Caco-2 (cell line): ENCODE results near the gene NSUN6. TPM values are rescaled to one million over a fixed set of nuclear protein-coding genes. Genes with fewer than 3 reads are reported as not detected.

Experiments used
- BruUV-seq: library from RNA; stranded (reverse); fragments of 400-500 nt; replicated peaks from 2 replicates; lab custom pipeline; 2021; lab: Mats Ljungman, UMichigan
- CTCF ChIA-PET: fragments of 300-600 bp; sonication (Branson Sonifier 250); formaldehyde crosslinking; loops from one replicate; lab custom pipeline; 2022; ENCODE audit warnings: antibody characterized with exemption; lab: Charles Lee
- POLR2A ChIA-PET: fragments of 300-600 bp; sonication (Branson Sonifier 250); formaldehyde crosslinking; loops from one replicate; lab custom pipeline; 2022; ENCODE audit warnings: antibody characterized with exemption; lab: Charles Lee
- DNase-seq, 2 experiments: peaks; one replicate each; pipeline versions ENCODE4 v3.0.0 to v3.0.0-alpha.2; 2020 to 2022
- H3K27me3 ChIP-seq: replicated peaks from 2 replicates; pipeline ENCODE4 v1.6.0; 2011; ENCODE audit warnings: low read length; ENCODE audit not compliant: control insufficient read depth, insufficient read depth
- H3K36me3 ChIP-seq: 2 replicates; pipeline ENCODE4 v1.5.1; 2011; ENCODE audit warnings: low read length; ENCODE audit not compliant: control insufficient read depth, insufficient read depth
- H3K4me1 ChIP-seq: fragments of 250-450 bp; sonication (Bioruptor Pico); 2 replicates; pipeline ENCODE4 v1.5.1; 2020; ENCODE audit warnings: mild to moderate bottlenecking
- H3K4me3 ChIP-seq: 2 replicates; pipeline ENCODE4 v1.5.1; 2011; ENCODE audit warnings: low read depth, mild to moderate bottlenecking, control low read depth, low read length
- H3K9me3 ChIP-seq: fragments of 250-450 bp; sonication (Bioruptor Pico); 2 replicates; pipeline ENCODE4 v1.5.1; 2020; ENCODE audit warnings: mild to moderate bottlenecking, moderate library complexity
- H3K27ac Mint-ChIP-seq: one replicate; pipeline ENCODE4 v1.8.0; 2022; ENCODE audit warnings: mixed read lengths; ENCODE audit not compliant: unreplicated experiment
- H3K27me3 Mint-ChIP-seq: one replicate; pipeline ENCODE4 v1.8.0; 2022; ENCODE audit warnings: mixed read lengths; ENCODE audit not compliant: insufficient read depth, unreplicated experiment
- H3K36me3 Mint-ChIP-seq: one replicate; pipeline ENCODE4 v1.8.0; 2022; ENCODE audit warnings: mild to moderate bottlenecking, mixed read lengths; ENCODE audit not compliant: insufficient read depth, unreplicated experiment
- H3K4me1 Mint-ChIP-seq: one replicate; pipeline ENCODE4 v1.8.0; 2022; ENCODE audit warnings: low read depth, mixed read lengths; ENCODE audit not compliant: unreplicated experiment
- H3K4me3 Mint-ChIP-seq: one replicate; pipeline ENCODE4 v1.8.0; 2022; ENCODE audit warnings: mild to moderate bottlenecking, moderate library complexity, mixed read lengths; ENCODE audit not compliant: unreplicated experiment
- H3K9me3 Mint-ChIP-seq: one replicate; pipeline ENCODE4 v1.8.0; 2022; ENCODE audit warnings: mixed read lengths; ENCODE audit not compliant: unreplicated experiment
- CTCF ChIP-seq, 2 experiments: fragments of 200-600 bp in 1 of 2; IDR thresholded peaks; 1 replicate in 1 of 2; 2 replicates in 1 of 2; pipeline versions ENCODE4 v1.5.1 to v1.8.0; 2011 to 2022; ENCODE audit warnings: antibody characterized with exemption in 1 of 2, control low read depth in 1 of 2, inconsistent platforms in 1 of 2, low read depth in 1 of 2, low read length in 1 of 2, mild to moderate bottlenecking in 1 of 2, moderate library complexity in 1 of 2; ENCODE audit not compliant: insufficient read depth in 1 of 2, severe bottlenecking in 1 of 2, unreplicated experiment in 1 of 2
- intact Hi-C: fragments of 100-400 bp; cut with micrococcal nuclease; formaldehyde crosslinking; loops from one replicate; pipeline ENCODE4 v1.10.0; 2022; ENCODE audit not compliant: unreplicated experiment
- total RNA-seq: library from RNA; stranded (reverse); gene quantifications from 2 replicates; pipeline ENCODE4 v1.2.3, GENCODE V29; 2022

The NSUN6 gene
- total RNA-seq, 1 experiment from 2014 or later = 17.3 TPM

DNA sequence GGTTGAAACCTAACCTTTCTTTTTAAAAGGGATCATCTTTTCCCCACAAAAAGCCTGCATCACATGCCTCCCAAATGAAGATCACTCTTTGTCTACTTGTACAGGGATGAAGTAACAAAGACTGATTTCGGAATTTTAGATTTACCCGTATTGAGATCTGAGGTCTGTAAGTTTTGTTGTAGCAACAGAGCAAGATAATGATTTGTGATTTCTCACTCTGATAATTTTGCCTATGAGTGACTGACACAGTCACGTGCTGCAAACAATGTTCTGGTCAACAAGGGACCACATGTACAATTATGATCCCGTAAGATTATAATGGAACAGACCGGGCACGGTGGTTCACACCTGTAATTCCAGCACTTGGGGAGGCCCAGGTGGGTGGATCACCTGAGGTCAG is 39.2 kb upstream of the NSUN6 start:
- H3K27ac Mint-ChIP-seq = no peak overlapping the region
- H3K4me1 Mint-ChIP-seq = peaks cover 7% of the 10 kb centered on the region
- intact Hi-C loops = loop anchor here (1.0 kb wide), 1 partner anchor 722 kb away; no protein-coding TSS in a partner anchor
- Histone ChIP-seq H3K9me3 (no peaks in the 10 kb centered on the region), H3K4me3 (no peak overlapping the region), H3K36me3 (no peaks in the 10 kb centered on the region), H3K4me1 (no peaks in the 10 kb centered on the region), H3K27me3 (no peaks in the 10 kb centered on the region)
- no peak for DNase-seq
- H3K9me3 Mint-ChIP-seq = no peaks in the 10 kb centered on the region
- no peaks in the 10 kb centered on the region for H3K27me3 Mint-ChIP-seq
- no peak for TF ChIP-seq CTCF (IDR thresholded peaks at IDR 0.05; ENCODE audit: insufficient read depth in 1 of 2, low read depth in 1 of 2, low read length in 1 of 2, severe bottlenecking in 1 of 2, unreplicated experiment in 1 of 2)
- H3K4me3 Mint-ChIP-seq = no peak overlapping the region
- peaks cover 5% of the 10 kb centered on the region for H3K36me3 Mint-ChIP-seq
- no TSS peak for BruUV-seq
- POLR2A ChIA-PET = no interaction called here
- CTCF ChIA-PET = no interaction called here

- Histone ChIP-seq H3K27me3 (no peaks in the 10 kb centered on the region), H3K4me3 (no peak overlapping the region), H3K4me1 (no peaks in the 10 kb centered on the region), H3K9me3 (no peaks in the 10 kb centered on the region), H3K36me3 (no peaks in the 10 kb centered on the region)
- Mint-ChIP-seq H3K27ac (no peak overlapping the region), H3K4me1 (peaks cover 7% of the 10 kb centered on the region), H3K36me3 (peaks cover 16% of the 10 kb centered on the region), H3K27me3 (no peaks in the 10 kb centered on the region), H3K4me3 (no peak overlapping the region), H3K9me3 (no peaks in the 10 kb centered on the region)
- no TSS peak for BruUV-seq
- intact Hi-C loops = loop anchor here (1.0 to 10.0 kb wide), 7 partner anchors 103 to 1125 kb away; partner anchors contain the start of genes MALRD1 and PLXDC2
- POLR2A ChIA-PET = no interaction called here
- CTCF ChIA-PET = interaction anchor here (0.6 to 1.3 kb wide), 2 partner anchors 10 to 275 kb away, joined by 4 to 6 read pairs; no protein-coding TSS in a partner anchor
- peak; percentile 59 to 64 for TF ChIP-seq CTCF (IDR thresholded peaks at IDR 0.05; ENCODE audit: insufficient read depth in 1 of 2, low read depth in 1 of 2, low read length in 1 of 2, severe bottlenecking in 1 of 2, unreplicated experiment in 1 of 2)
- DNase-seq = no peak
Observed at GRCh38 chr10:18689498-18689897, 38.1 kb upstream of the NSUN6 start.

GRCh38 chr10:18687706-18688105 is 36.3 kb upstream of the NSUN6 start:
- H3K36me3 Mint-ChIP-seq = peaks cover 34% of the 10 kb centered on the region
- ChIA-PET CTCF (no interaction called here), POLR2A (interaction anchor here (0.6 kb wide), 1 partner anchor 29 kb away, joined by 4 read pairs; the partner anchor contains the start of gene ARL5B)
- H3K36me3 ChIP-seq = no peaks in the 10 kb centered on the region
- no peaks in the 10 kb centered on the region for H3K9me3 ChIP-seq
- no peak overlapping the region for H3K27ac Mint-ChIP-seq
- H3K4me3 ChIP-seq = no peak overlapping the region
- no peaks in the 10 kb centered on the region for H3K9me3 Mint-ChIP-seq
- no TSS peak for BruUV-seq
- no peaks in the 10 kb centered on the region for H3K27me3 Mint-ChIP-seq
- H3K27me3 ChIP-seq = no peaks in the 10 kb centered on the region
- peaks cover 19% of the 10 kb centered on the region for H3K4me1 Mint-ChIP-seq
- DNase-seq = no peak
- intact Hi-C loops = loop anchor here (2.0 to 10.0 kb wide), 5 partner anchors 105 to 1127 kb away; partner anchors contain the start of genes MALRD1 and PLXDC2
- H3K4me3 Mint-ChIP-seq = no peak overlapping the region
- H3K4me1 ChIP-seq = peaks cover 6% of the 10 kb centered on the region
- TF ChIP-seq CTCF (IDR thresholded peaks at IDR 0.05; ENCODE audit: insufficient read depth in 1 of 2, low read depth in 1 of 2, low read length in 1 of 2, severe bottlenecking in 1 of 2, unreplicated experiment in 1 of 2) = no peak
